GM12878 (cell line): Measurements from ENCODE around the gene ARL11. TPM values are rescaled to one million over a fixed set of nuclear protein-coding genes. Genes with fewer than 3 reads are reported as not detected.

Source experiments
- ATAC-seq: fragments of 200-7000 bp; cut with Tn5 transposase; 3 replicates; pipeline ENCODE4 v1.9.1; 2020; ENCODE audit warnings: mild to moderate bottlenecking, moderate library complexity
- BruUV-seq: library from RNA; stranded (reverse); fragments of 400-500 nt; replicated peaks from 2 replicates; lab custom pipeline; 2021; lab: Mats Ljungman, UMichigan
- CTCF ChIA-PET: fragments of 300-600 bp; sonication (Branson Sonifier 250); formaldehyde crosslinking; extraction: SDS; loops from one replicate; lab custom pipeline; 2021; ENCODE audit warnings: inconsistent platforms; lab: Yijun Ruan, JAX
- POLR2A ChIA-PET: fragments of 350-600 bp; formaldehyde crosslinking; extraction: SDS; loops from one replicate; lab custom pipeline; 2021; ENCODE audit warnings: inconsistent platforms; lab: Charles Lee
- RAD21 ChIA-PET: fragments of 300-600 bp; sonication (Branson Sonifier 250); formaldehyde crosslinking; loops from one replicate; lab custom pipeline; 2023; ENCODE audit warnings: antibody characterized with exemption; ENCODE audit not compliant: unreplicated experiment; lab: Charles Lee
- SMC1A ChIA-PET: fragments of 300-600 bp; sonication (Branson Sonifier 250); formaldehyde crosslinking; loops from one replicate; lab custom pipeline; 2023; ENCODE audit not compliant: unreplicated experiment, uncharacterized antibody; lab: Charles Lee
- DNase-seq: peaks from one replicate; pipeline ENCODE4 v3.0.0-alpha.2; 2011; ENCODE audit warnings: low read depth, low spot score
- FAIRE-seq: peaks from 3 replicates; lab custom pipeline; 2011; peaks lifted over from hg19 to GRCh38; lab: Jason Lieb, UNC
- H2AFZ ChIP-seq: 2 replicates; pipeline ENCODE4 v1.6.0; 2011; ENCODE audit warnings: low read depth, low read length, control low read depth; ENCODE audit not compliant: control insufficient read depth
- H3K27ac ChIP-seq: 2 replicates; pipeline ENCODE4 v1.5.1; 2011; ENCODE audit warnings: control low read depth; ENCODE audit not compliant: control insufficient read depth, insufficient read depth
- H3K27me3 ChIP-seq, 2 experiments: replicated peaks in 1 of 2; 2 replicates each; pipeline versions ENCODE4 v1.6.0 to v1.6.1; 2011; ENCODE audit warnings: low read length in 1 of 2; ENCODE audit not compliant: control insufficient read depth in 2 of 2, insufficient read depth in 2 of 2
- H3K36me3 ChIP-seq, 2 experiments: 2 replicates each; pipeline ENCODE4 v1.5.1; 2011; ENCODE audit warnings: low read length in 1 of 2; ENCODE audit not compliant: control insufficient read depth in 2 of 2, insufficient read depth in 2 of 2
- H3K4me1 ChIP-seq: 2 replicates; pipeline ENCODE4 v1.6.1; 2011; ENCODE audit warnings: mild to moderate bottlenecking, low read length, moderate library complexity, mixed read lengths; ENCODE audit not compliant: control insufficient read depth, insufficient read depth
- H3K4me2 ChIP-seq: 2 replicates; pipeline ENCODE4 v1.6.0; 2011; ENCODE audit warnings: control low read depth; ENCODE audit not compliant: control insufficient read depth, insufficient read depth
- H3K4me3 ChIP-seq: fragments of 200-600 bp; sonication (generic); 2 replicates; pipeline ENCODE4 v1.5.1; 2016
- H3K79me2 ChIP-seq: 2 replicates; pipeline ENCODE4 v1.6.0; 2011; ENCODE audit warnings: low read length; ENCODE audit not compliant: control insufficient read depth, insufficient read depth
- H3K9ac ChIP-seq: 2 replicates; pipeline ENCODE4 v1.8.0; 2011; ENCODE audit warnings: low read length, control low read depth, mixed read lengths; ENCODE audit not compliant: control insufficient read depth, insufficient read depth
- H3K9me3 ChIP-seq: replicated peaks from 3 replicates; pipeline ENCODE4 v1.5.1; 2011; ENCODE audit warnings: mild to moderate bottlenecking, low read length; ENCODE audit not compliant: control insufficient read depth, insufficient read depth
- H4K20me1 ChIP-seq: 2 replicates; pipeline ENCODE4 v1.6.0; 2011; ENCODE audit not compliant: control insufficient read depth, insufficient read depth
- ATF3 ChIP-seq: IDR thresholded peaks from 2 replicates; pipeline ENCODE4 v1.6.1; 2011; ENCODE audit warnings: low read depth, mild to moderate bottlenecking, low read length, moderate library complexity, borderline replicate concordance; ENCODE audit errors: extremely low read depth
- CEBPB ChIP-seq, 2 experiments: fragments of 150-350 bp in 1 of 2; IDR thresholded peaks; 2 replicates each; pipeline ENCODE4 v1.6.1; 2012 to 2014; ENCODE audit warnings: low read depth in 2 of 2, low read length in 2 of 2, borderline replicate concordance in 1 of 2, inconsistent platforms in 1 of 2
- EED ChIP-seq: sonication (generic); IDR thresholded peaks from 2 replicates; pipeline ENCODE4 v1.6.1; 2016; ENCODE audit warnings: antibody characterized with exemption, low read depth
- ETV6 ChIP-seq, 2 experiments: fragments of 450-650 bp in 1 of 2; IDR thresholded peaks in 1 of 2; conservative IDR thresholded peaks in 1 of 2; 2 replicates each; pipeline ENCODE4 v1.6.1; 2014; ENCODE audit warnings: antibody characterized with exemption in 1 of 2, borderline replicate concordance in 1 of 2, low read depth in 1 of 2, mild to moderate bottlenecking in 1 of 2, moderate library complexity in 1 of 2
- IRF5 ChIP-seq: fragments of 450-650 bp; IDR thresholded peaks from 2 replicates; pipeline ENCODE4 v1.6.1; 2017; ENCODE audit warnings: borderline replicate concordance
- LARP7 ChIP-seq: fragments of 450-650 bp; IDR thresholded peaks from 2 replicates; pipeline ENCODE4 v1.6.1; 2017; ENCODE audit warnings: mild to moderate bottlenecking
- POLR2A ChIP-seq: IDR thresholded peaks from 2 replicates; pipeline ENCODE4 v1.6.1; 2011; ENCODE audit warnings: low read depth, mild to moderate bottlenecking, low read length
- POLR2AphosphoS2 ChIP-seq: IDR thresholded peaks from 2 replicates; pipeline ENCODE4 v1.6.1; 2011; ENCODE audit warnings: low read depth, mild to moderate bottlenecking, low read length, improper control_type of control experiment, moderate library complexity
- RELB ChIP-seq: fragments of 450-650 bp; IDR thresholded peaks from 2 replicates; pipeline ENCODE4 v1.6.1; 2017; ENCODE audit warnings: low read depth, mild to moderate bottlenecking, moderate library complexity
- REST ChIP-seq: IDR thresholded peaks from 2 replicates; pipeline ENCODE4 v1.6.1; 2012; ENCODE audit warnings: mild to moderate bottlenecking, low read depth, low read length
- STAT3 ChIP-seq: IDR thresholded peaks from 2 replicates; pipeline ENCODE4 v1.6.1; 2011; ENCODE audit warnings: low read depth, low read length, improper control_type of control experiment
- TCF12 ChIP-seq: IDR thresholded peaks from 2 replicates; pipeline ENCODE4 v1.6.1; 2011; ENCODE audit warnings: low read depth, mild to moderate bottlenecking, low read length
- ZBED1 ChIP-seq: IDR thresholded peaks from 2 replicates; pipeline ENCODE4 v1.6.1; 2016; ENCODE audit warnings: borderline replicate concordance
- ZNF217 ChIP-seq: fragments of 450-650 bp; IDR thresholded peaks from 2 replicates; pipeline ENCODE4 v1.6.1; 2017; ENCODE audit warnings: antibody characterized with exemption, mild to moderate bottlenecking
- ZNF24 ChIP-seq: fragments of 450-650 bp; IDR thresholded peaks from 2 replicates; pipeline ENCODE4 v1.6.1; 2017; ENCODE audit warnings: antibody characterized with exemption, mild to moderate bottlenecking
- WGBS: methylation state at CpG from one replicate; pipeline ENCODE4 v1.1.6; 2016; ENCODE audit warnings: low lambda C conversion rate; ENCODE audit not compliant: insufficient replicate concordance, insufficient coverage; ENCODE audit errors: missing lambda C conversion rate; 5-methylcytosine and 5-hydroxymethylcytosine counted together
- in situ Hi-C: fragments of 300-500 bp; cut with MboI; formaldehyde crosslinking; loops from 9 replicates; pipeline ENCODE4 v1.14.3; 2018; ENCODE audit warnings: mixed read lengths
- intact Hi-C: fragments of 100-400 bp; cut with micrococcal nuclease; formaldehyde crosslinking; loops from one replicate; pipeline ENCODE4 v1.14.2; 2022; ENCODE audit not compliant: unreplicated experiment
- polyA plus RNA-seq, 11 experiments: library from polyadenylated mRNA; depleted of rRNA in 4 of 11; unstranded in 6 of 11; stranded (reverse) in 5 of 11; fragments of >200 nt; fragmentation: Nextera tagmentation in 4 of 11; fragmentation: Illumina TruSeq in 1 of 11; extraction: Ambion mirVana in 4 of 11; extraction: Trizol in 1 of 11; gene quantifications; 1 replicate in 1 of 11; 2 replicates in 10 of 11; pipeline versions ENCODE4 v1.2.1 to v1.2.3, GENCODE V29; 2011 to 2016; ENCODE audit warnings: inconsistent platforms in 2 of 11, missing spikeins in 2 of 11, low read depth in 1 of 11
- total RNA-seq, 4 experiments: library from RNA; depleted of rRNA in 3 of 4; stranded (reverse); fragments of >200 nt in 3 of 4; fragmentation: Illumina TruSeq in 1 of 4; extraction: Trizol in 1 of 4; gene quantifications; 2 replicates each; pipeline versions ENCODE4 v1.2.1 to v1.2.3, GENCODE V29; 2013 to 2021

The ARL11 gene
- total and polyA plus RNA-seq, 10 of the 15 experiments (the other 5 are each of a cell fraction or from before 2014, with no cell fraction given) = 2.0 to 7.2 (median 4.4) TPM

GRCh38 chr13:49655906-49656305 lies 27.6 kb downstream of the ARL11 start (continued):
- TF ChIP-seq REST = no peak
- TF ChIP-seq ETV6 (conservative IDR thresholded peaks at IDR 0.05 in 1 of 2, IDR thresholded peaks at IDR 0.05 in 1 of 2; ENCODE audit: borderline replicate concordance in 1 of 2, low read depth in 1 of 2) = no peak

GRCh38 chr13:49657241-49657641 lies 28.9 kb downstream of the ARL11 start:
- H3K4me1 ChIP-seq = no peaks in the 10 kb centered on the region
- WGBS = 97% methylated on average over 9 of the region's 9 CpGs
- H4K20me1 ChIP-seq = no peaks in the 10 kb centered on the region
- FAIRE-seq (no peak), DNase-seq (no peak), ATAC-seq (no peak)
- no TSS peak for BruUV-seq
- intact Hi-C loops (no loop called here), in situ Hi-C loops (loop anchor here (25.0 kb wide), 1 partner anchor 1405 kb away; no protein-coding TSS in a partner anchor)
- no peak overlapping the region for H3K27ac ChIP-seq
- ChIA-PET SMC1A (no interaction called here), CTCF (no interaction called here), RAD21 (no interaction called here), POLR2A (interaction anchor here (0.5 kb wide), 1 partner anchor 400 kb away, joined by 5 read pairs; no protein-coding TSS in a partner anchor)
- no peak overlapping the region for H3K4me3 ChIP-seq
- H2AFZ ChIP-seq = no peak overlapping the region
- no peaks in the 10 kb centered on the region for H3K27me3 ChIP-seq
- H3K36me3 ChIP-seq = 0 out of 4 replicates have a peak, but pooled peaks cover 0 to 4% of the 10 kb centered on the region in 2 experiments
- no peak overlapping the region for H3K4me2 ChIP-seq
- H3K9me3 ChIP-seq = no peaks in the 10 kb centered on the region
- no peak for TF ChIP-seq ZNF217
- TF ChIP-seq ATF3 = no peak
- TF ChIP-seq LARP7 = no peak
- no peak for TF ChIP-seq EED
- no peak for TF ChIP-seq IRF5
- no peak for TF ChIP-seq TCF12
- TF ChIP-seq RELB = no peak
- no peak for TF ChIP-seq CEBPB (IDR thresholded peaks at IDR 0.05; ENCODE audit: borderline replicate concordance in 1 of 2, low read depth in 2 of 2, low read length in 2 of 2)
- TF ChIP-seq STAT3 = no peak
- no peak for TF ChIP-seq POLR2A
- TF ChIP-seq ZBED1 = no peak
- TF ChIP-seq ZNF24 = no peak
- no peak for TF ChIP-seq POLR2AphosphoS2
- no peaks in the 10 kb centered on the region for H3K79me2 ChIP-seq
- H3K9ac ChIP-seq = no peak overlapping the region
